ENCODE results near the gene C10orf95.
"Not testable (repeated sequence)": the region's sequence is repeated elsewhere in the genome, so short reads cannot be mapped to it uniquely, and the experiment has no call there.

C10orf95 gene, protein sequence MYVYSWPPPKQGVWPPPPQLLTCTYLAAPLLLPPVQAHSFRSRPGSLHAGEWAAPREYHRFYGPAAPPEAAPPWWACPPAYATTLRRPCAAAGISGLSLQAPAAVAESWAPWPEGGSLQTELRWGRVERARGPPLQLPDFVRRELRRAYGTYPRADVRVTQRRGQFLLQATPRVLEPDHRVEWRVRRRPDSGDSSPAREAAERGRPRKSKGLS

DNA sequence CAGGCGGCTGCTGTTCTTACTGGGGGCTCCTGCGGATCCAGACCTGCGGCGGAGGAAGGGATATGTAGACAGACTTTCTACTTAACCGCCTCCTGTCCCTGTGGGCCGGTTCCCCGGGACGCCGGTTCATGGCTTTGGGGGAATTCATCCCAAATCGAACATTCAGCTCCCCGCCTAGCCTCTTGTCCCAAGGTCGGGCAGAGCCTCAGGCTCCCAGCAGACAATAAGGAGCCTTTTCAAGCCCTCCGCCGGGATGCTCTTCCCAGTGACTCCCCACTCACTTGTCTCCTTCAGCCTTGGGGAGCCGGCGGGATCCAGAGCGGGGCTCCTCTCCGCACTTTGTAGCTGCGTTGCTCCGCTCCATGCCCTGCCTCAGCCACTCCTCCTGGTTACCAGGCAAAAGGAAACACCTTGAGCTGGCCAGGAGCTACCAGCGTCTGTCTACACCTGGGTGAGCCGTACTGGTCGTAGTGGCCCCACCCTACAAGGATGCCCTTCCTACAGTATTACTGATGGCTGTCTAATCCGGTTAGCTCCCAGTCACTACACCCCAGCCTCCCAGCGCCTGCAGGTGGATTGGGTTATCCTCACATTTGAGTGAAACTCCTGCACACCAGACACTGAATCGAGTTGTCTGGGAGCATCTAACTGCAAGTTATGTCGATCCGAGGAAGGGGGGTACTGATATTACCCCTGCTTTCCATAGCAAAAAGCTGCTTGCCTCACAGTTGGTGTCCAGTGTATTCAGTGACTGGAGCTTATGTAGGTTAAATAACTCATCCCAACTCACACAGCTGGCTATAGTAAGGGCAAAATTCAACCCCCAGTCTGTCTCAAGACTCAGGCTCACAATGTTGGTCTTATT is at the start of gene C10orf95:
Gene C10orf95, minus strand, starts transcription at position 439 of the 865 bp plus-strand sequence. CDS start 450 bp downstream, outside the sequence.
- DNase-seq = no peak

DNA sequence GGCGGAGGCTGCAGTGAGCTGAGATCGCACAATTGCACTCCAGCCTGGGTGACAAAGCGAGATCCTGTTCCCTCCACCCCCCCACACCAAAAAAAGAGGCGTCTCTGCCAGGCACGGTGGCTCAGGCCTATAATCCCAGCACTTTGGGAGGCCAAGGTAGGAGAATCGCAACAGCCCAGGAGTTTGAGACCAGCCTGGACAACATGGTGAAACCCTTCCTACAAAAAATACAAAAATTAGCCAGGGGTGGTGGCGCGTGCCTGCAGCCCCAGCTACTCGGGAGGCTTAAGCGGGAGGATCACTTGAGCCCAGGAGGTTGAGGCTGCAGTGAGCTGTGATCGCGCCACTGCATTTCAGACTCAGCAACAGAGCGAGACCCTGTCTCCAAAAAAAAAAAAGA is 49.3 kb upstream of the C10orf95 start:
- DNase-seq = not testable (repeated sequence)

DNA sequence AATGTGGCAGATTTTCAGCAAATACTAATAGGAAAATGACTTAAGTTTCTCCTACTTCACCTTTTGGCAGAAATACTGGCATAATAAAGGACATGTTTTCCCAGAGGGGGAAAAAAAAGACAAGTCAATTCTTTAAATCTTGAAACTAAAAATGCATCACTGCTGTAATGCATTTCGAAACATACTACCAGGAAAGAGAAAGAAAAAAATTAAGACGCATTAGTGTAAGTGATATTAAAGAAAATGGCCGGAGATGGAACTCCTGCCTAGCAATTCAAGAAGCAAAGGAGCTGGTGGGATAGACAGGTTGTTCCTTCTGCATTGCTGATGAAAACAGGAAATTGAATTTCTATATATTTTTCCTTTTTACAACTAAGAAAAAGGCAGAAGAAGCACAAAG is 48.0 kb upstream of the C10orf95 start:
- no peak for DNase-seq

DNA sequence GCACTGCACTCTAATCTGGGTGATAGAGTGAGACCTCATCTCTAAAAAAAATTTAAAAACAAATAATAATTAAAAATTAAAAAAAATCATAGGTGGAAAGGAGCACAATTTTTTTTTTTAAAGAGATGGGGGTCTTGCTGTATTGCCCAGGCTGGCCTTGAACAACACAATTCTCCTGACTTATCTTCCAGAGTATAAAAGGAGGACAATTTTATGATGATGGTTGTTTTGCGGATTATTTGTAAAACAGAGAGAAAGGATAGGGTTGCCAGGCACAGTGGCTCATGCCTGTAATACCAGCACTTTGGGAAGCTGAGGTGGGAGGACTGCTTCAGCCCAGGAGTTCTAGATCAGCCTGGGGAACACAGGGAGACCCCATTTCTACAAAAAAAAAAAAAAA is 46.2 kb upstream of the C10orf95 start:
- no peak for DNase-seq

DNA sequence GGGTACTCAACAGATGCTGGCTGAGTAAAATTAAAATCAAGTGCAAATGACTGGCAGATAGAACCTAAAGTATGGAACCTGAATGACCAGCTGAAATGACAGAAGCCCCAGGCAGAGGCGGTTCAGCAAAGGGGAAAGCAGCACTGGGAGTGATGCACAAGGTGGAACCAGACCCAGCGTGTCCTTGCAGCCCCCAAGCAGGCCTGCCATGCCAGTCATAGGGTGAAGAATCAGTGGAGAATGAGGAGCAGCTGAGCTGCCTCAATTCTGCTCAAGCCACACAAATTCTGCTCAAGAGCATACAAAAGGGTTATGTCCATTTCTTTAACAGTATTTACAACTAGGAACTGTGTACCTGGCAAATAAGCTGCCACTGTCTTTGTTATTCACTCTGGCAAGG is 42.4 kb upstream of the C10orf95 start:
- no peak for DNase-seq

DNA sequence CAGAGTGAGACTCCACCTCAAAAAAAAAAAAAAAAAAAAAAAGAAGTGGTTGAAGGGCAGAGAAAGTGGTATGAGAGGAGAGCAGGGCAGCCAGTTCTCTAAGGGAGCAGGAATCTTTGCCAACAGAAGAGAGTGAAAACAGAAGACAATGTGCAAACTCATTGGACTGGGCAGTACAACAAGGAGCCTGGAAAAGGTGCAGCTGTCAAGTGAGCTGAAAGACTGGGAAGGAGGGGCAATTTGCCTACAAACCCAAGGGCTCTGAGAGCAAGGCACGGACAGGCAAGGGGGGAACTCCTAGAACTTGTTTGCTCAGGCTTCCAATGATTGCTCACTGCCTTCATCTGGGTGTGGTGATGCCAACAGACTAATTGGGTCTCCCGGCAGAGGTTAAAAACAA is 41.6 kb upstream of the C10orf95 start:
- no peak for DNase-seq

DNA sequence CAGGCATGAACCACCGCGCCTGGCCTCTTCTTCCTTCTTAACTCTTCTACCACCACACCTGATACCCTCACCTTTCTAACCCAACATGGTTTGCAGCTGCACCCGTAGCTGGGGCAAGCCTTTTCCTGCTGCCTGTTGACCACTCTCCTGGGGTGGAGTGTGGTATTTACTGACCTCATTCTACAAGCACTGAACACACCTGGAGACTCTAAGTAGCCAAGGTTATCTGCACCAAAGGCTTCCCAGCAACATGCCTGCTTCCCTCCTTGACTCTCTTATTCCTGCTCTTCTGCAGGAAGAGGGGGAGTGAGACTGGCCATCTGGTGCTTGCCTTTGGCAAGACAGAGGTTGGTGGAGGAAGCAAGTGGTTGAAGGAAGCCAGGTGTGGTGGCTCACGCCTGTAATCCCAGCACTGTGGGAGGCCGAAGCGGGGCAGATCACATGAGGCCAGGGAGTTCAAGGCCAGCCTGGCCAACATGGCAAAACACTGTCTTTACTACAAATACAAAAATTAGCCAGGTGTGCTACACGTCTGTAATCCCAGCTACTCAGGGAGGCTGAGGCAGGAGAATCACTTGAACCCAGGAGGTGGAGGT is 41.1 kb upstream of the C10orf95 start:
- no peak for DNase-seq

DNA sequence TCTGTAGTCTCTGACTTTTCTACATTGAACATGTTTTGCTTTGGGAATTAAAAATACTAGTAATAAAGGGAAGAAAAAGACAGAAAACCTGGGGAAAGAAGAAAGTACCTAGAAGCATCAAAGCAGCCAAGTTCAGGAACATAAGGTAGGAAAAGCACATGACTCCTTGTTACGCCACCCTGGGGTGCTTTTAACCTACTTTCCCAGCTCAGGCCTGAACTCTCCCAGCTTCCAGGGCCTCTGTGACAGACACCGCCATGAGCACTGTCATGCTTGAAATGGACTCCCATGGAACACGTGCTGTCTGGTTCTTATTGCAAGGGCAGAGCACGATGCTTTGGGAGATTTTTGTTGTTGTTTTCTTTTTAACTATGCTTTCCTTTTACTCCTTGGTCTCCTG is 39.8 kb upstream of the C10orf95 start:
- DNase-seq = no peak

DNA sequence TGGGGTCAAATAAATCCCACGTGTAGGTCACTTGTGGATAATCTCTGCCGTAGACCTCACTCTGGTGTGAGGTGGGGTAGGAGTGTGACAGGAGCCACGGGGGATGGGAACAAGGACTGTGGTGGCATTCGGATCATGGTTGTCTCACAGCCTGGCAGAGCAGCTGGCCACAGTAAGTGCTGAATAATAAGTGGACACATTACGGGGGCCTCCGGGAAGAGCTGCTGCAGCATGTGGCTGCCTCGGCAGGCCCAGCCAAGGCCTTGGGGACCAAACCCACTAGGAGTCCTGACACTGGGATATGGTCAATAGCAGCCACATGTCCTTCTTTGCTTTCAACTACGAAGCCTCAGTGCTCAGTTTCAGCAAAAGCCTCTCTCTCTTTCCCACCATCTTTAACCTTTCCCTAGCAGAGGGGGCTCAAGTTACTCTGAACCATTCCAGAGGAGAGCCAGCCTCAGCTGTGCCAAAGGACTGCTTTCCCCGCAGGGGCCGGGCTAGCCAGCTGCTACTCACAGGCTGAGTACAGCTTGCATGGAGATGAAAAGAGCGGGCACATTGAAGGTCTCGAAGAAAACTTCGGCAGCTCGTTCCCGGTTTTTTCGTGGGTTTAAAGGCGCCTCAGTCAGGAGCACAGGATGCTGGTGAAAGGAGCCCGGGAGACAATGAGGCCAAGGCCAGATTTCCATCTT is 33.9 kb upstream of the C10orf95 start:
- DNase-seq = no peak

DNA sequence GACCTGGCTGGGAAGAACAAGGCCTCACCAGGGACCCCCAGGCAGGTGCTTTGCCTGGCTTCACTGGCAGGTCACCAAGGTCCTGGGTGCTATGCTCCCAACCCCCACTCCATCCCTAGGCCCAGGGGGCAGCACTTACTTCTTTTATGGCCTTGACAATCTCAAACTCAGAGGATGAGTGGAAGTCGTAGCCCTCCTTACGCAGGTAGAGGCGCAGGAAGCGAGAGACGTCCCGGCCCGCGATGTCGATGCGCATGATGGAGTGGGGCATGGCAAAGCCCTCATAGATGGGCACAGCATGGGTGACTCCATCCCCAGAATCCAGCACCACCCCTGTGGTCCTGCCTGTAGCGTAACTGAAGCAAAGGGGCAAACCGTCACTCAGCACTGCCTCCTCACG is 32.7 kb upstream of the C10orf95 start:
- no peak for DNase-seq

DNA sequence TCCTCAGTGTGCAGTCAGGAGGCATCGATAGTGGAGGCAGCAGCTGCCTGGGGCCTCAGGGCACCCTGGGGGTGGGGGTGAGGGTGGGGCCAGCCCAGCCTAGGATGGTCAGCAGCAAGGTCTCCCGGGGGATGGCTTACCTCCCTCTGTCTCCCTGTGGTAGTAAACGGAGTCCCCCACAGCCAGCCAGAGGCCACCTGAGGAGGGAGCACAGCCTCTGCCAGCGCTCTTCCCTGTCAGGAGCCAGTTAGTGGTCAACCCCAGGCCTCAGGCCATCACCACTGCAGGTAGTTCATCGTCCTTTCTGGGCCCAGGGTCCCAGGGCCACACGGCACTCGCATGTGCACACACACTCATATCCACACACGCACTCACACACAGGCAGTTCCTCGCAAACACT is 29.1 kb upstream of the C10orf95 start:
- DNase-seq = no peak

DNA sequence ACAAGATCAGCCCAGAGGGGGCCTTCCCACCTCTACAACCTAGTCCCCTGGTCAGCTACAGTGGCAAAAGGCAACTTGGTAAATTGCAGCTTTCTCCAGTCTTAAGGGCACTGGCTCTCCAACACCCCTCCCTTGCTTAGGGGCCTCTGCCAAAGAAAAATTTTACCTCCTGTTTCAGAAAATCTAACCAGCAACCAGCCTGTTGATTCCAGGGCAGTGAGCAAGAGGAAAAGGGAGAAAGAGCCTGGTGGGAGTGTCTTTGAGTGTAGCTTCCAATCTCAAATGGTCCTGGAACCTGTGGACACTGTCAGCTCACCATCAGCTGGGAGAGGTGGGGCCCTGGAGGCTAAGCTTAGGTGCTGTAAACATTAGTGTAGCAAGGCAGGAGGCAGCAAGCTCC is 28.3 kb upstream of the C10orf95 start:
- DNase-seq = no peak

DNA sequence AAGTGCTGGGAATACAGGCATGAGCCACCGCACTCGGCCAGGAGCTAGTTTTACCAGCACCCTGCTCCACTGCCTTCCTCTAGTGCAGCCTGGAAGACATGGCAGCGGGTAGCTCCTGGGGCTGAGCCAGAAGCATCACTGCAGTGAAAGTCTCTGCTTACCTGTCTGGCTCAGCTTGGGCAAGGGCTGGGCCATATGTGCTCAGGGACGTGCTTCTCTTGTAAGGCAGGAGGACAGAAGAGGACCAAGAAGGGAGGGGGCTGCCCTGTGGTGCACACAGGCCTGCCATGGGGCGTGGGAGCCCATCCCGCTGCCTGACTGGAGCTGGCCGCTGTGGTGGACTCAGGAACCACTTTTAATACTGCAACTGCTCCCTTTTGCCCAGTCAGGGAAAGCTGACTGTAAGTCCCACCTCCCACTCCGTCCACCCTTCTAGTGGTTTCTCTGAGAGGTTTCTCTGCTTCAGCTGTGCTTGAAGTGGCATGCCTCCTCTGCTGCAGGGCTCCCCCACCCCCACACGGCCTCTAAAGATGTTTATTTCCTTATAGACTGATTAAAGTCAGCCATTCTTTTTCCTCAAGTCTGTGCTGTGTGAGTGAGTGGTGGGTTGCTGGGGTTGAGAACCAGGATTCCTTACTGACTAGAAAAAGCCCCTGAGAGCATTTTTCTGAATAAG is 25.3 kb upstream of the C10orf95 start:
- no peak for DNase-seq

DNA sequence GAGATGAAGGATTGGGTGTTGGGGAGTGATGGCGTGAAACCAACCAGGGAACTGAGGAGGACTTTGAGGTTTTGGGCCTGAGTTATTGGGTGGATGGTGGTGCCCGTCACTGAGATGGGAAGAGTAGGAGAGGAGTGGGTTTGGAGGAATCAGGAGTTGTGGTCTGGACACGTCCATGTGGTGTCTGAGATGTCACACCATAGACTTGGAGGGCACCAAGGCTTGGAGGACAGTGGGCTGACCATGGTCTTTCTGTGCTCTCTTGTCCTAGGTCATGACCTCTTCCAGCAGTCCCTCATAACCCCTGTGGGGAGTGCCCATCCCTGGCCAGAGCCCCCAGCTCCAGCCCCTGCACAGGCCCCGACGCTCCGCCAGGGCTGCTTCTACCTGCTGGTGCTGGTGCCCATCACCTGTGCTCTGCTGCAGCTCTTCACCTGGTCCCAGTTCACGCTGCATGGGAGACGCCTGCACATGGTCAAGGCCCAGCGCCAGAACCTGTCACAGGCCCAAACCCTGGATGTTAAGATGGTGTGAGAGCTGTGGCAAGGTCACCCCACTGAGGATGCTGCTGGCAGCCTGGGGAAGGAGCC is 24.2 kb upstream of the C10orf95 start:
- no peak for DNase-seq

DNA sequence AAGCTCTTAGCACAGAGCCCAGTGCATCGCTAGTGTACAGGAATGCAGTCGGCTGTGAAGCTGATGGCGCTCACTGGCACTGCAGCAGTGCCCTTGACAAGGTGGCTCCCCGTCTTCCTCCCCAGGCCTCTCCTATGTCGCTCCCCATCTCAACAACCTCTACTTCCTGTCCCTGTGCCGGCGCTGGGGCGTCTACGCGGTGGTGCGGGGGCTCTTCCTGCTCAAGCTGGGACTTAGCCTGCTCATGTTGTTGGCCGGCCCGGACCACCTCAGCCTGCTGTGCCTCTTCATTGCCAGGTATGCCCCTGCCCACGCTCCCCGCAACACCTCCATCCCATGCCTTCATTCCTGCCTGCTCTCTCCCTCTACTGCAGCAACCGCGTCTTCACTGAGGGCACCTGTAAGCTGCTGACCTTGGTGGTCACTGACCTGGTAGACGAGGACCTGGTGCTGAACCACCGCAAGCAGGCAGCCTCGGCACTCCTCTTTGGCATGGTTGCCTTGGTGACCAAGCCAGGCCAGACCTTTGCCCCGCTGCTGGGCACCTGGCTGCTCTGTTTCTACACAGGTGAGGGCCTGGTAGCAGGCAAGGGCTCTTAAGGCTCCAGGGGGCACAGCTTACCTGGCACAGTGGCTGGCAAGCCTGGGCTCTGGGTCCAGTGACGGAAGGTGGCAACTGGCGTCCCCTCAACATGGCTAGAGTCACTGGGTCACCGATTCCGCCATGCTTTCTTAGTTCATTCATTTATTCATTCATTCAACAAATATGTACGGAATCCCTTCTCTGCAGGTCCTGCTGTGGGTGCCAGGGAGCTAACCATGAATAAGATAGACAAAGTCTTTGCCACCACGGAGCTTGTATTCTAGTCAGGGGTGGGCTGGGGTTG is 22.3 kb upstream of the C10orf95 start:
- no peak for DNase-seq

DNA sequence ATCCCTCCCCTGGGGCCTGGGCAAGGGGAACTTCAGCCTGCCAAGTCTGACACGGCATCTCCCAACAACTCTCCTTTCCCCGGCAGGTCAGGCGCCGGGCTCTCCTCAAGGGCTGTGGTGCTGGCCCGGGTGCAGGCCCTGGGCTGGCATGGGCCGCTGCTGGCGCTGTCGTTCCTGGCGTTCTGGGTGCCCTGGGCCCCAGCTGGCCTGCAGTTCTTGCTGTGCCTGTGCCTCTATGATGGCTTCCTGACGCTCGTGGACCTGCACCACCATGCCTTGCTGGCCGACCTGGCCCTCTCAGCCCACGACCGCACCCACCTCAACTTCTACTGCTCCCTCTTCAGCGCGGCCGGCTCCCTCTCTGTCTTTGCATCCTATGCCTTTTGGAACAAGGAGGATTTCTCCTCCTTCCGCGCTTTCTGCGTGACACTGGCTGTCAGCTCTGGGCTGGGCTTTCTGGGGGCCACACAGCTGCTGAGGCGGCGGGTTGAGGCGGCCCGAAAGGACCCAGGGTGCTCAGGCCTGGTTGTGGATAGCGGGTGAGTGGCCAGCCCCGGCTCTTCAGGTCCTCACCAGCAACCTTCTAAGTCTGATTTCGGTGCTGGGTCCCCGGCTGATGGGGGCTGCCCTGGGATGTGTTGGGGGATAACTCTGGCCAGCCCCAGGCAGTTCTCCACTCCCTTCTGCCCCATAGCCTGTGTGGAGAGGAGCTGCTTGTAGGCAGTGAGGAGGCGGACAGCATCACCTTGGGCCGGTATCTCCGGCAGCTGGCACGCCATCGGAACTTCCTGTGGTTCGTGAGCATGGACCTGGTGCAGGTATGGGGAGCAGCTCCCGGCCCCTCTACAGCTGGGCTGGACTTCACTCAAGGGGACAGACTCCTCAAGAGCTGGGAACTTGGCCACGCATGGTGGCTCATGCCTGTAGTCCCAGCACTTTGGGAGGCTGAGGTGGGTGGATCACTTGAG is 19.5 kb upstream of the C10orf95 start:
- no peak for DNase-seq

DNA sequence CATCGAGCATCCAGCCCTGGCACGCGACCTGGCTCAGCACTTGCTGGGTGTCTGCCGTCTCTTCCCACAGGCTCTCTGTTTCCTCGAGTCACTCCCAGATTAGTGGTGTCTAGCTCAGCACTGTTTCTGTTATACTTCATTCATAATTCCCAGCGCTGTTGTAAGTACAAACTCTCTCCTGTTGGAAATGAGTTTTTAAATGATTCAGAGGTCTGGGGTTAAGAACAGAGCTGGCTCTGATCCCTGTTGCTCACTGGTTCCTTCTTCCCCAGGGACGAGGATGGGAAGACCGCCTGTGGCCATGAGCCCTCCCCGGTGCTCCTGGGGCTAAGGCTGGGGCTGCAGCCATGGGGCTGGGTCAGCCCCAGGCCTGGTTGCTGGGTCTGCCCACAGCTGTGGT is 17.3 kb upstream of the C10orf95 start:
- DNase-seq = no peak

DNA sequence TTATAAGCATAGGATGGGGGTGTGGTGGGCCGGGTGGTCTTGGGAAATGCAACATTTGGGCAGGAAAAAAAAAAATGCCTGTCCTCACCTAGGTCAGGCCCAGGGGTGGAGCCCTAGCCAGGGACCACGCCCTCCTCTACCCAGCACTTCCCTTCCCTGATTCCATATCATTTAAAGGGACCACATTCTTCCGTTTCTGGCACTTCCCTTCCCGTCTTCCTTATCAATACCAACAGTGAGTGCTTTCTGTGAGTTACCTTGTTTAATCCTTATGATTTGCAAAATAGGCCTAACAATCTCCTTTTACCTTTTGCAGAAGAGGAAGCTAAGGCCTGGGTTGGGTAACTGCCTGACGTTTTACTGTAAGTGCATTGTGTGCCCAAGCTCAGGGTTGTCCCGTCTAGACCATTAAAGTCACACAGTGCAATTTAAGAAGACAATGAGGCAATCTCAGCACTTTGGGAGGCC is 16.7 kb upstream of the C10orf95 start:
- no peak for DNase-seq

DNA sequence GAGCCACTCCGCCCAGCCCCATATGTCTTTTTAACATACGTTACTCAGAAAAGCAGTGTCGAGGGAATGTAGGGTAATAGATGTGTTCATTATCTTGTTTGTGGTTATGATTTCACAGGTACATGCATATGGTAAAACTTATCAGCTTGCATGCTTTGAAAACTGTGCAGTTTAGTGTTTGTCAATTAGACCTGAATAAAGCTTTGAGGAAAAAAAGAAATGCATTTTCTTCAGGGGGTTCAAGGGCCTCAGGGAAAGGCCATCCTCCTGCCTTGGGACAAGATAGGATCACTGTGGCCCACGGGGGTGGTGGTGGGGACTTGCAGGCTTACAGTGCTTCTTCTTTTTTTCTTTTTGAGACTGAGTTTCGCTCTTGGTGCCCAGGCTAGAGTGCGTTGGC is 16.0 kb upstream of the C10orf95 start:
- no peak for DNase-seq

DNA sequence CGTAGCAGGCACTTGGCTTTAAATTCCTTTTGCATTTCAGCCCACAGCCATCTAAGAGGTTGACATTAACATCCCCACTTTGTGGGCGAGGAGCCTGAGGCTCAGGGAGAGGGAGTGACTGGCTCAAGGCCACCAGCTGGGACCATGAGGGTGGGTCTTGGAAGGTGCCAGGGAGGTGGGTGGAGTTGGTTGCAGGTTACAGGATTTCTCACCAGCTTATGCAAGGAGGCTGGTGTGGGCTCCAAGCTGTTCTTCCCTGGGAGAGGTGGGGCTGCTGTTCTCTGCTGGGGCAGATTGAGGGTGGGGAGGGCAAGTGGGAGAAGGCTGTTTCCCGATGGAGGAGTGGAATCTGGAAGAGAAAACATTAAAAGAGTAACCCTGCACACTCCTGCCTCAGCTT is 14.1 kb upstream of the C10orf95 start:
- DNase-seq = no peak
